Stimulated activated CD4-positive, alpha-beta T cell treated with anti-CD3 and anti-CD28 coated beads, TNF-alpha, amount 100 ng/mL, for 24 hours (primary cell): Measurements from ENCODE around the gene REEP1.

ENCODE experiments used
- DNase-seq, 3 experiments: peaks; one replicate each; pipeline ENCODE4 v3.0.0-alpha.2; 2020; ENCODE audit warnings: low read depth in 3 of 3

Gene REEP1

GRCh38 chr2:86337244-86337835, at the start of gene REEP1:
TSS of gene REEP1 (minus strand) at chr2:86337626. CDS start at chr2:86337510, 116 bp downstream.
- DNase-seq = peak in 1 of 3 experiments; percentile 26

- no peak for DNase-seq
Observed at GRCh38 chr2:86383844-86384243, 46.4 kb upstream of the REEP1 start.

DNA sequence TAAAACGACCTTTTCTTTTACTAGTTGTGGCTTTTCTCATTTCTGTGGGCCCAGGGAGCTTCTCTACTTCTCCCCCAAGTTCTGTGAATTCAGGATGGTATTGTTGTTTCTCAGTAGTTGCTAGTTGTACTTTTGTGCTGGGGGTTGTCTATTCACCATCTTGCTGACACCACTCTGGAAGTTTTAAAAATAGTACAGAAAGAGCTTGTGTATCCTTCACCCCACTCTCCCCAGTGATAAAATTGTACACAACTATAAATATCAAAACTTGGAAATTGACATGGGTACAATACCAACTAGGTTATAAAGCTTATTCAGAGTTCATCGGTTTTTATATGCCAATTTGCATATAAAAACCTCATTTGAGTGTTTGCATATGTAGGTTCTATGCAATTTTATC, 45.3 kb upstream of the REEP1 start:
- DNase-seq = no peak

GRCh38 chr2:86382108-86382507, 44.7 kb upstream of the REEP1 start:
- no peak for DNase-seq

DNA sequence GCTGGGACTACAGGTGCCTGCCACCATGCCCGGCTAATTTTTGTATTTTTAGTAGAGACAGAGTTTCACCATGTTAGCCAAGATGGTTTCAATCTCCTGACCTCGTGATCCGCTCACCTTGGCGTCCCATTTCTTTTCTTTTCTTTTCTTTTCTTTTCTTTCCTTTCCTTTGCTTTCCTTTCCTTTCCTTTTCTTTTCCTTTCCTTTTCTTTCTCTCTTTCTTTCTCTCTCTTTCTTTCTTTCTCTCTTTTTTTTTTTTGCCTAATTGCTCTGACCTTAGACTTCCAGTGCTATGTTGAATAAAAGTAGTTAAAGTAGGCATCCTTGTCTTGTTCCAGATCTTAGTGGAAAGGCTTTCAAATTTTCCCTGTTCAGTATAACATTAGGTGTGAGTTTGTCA, 41.0 kb upstream of the REEP1 start:
- DNase-seq = no peak

GRCh38 chr2:86375623-86376022, 38.2 kb upstream of the REEP1 start:
- no peak for DNase-seq

GRCh38 chr2:86372641-86373502, 35.4 kb upstream of the REEP1 start:
- DNase-seq = no peak

GRCh38 chr2:86372133-86372532, 34.7 kb upstream of the REEP1 start:
- no peak for DNase-seq

DNA sequence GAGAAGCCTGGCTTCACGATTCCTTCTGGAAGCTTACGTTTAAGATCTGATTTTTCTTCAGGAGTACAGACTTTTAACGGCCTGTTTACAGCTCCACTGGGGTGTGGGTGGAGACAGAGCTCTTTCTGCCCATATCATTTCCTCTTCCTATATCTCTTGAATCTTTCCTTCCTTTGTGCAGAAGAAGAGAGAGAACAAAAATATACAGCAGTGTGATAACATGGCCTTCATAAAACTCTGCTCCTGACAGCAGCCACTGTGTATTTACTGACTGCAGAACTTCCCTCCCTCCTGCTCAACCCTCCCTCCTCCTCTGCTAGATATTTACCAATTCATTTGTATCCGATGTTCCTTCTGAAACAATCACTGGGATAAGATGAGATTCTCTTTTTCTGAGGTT, 34.1 kb upstream of the REEP1 start:
- no peak for DNase-seq

GRCh38 chr2:86370579-86370978, 33.2 kb upstream of the REEP1 start:
- no peak for DNase-seq

- DNase-seq = peak in 1 of 3 experiments; percentile 30
Observed at GRCh38 chr2:86368161-86368824, 30.9 kb upstream of the REEP1 start.

GRCh38 chr2:86367499-86367777, 30.0 kb upstream of the REEP1 start:
- DNase-seq = no peak

GRCh38 chr2:86366651-86367498, 29.4 kb upstream of the REEP1 start:
- no peak for DNase-seq

DNA sequence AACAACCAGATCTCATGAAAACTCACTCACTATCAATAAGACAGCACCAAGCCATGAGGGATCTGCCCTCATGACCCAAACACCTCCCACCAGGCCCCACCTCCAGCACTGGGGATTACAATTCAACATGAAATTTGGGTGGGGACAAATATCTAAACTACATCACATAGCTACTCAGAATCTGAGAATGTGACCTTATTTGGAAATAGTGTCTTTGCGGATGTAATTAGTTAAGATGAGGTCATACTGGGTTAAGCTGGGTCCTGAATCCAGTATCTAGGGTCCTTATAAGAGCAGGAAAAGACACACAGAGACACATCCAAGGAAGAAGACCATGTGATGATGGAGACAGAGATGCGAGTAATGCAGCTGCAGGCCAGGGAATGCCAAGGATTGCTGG, 27.5 kb upstream of the REEP1 start:
- no peak for DNase-seq

GRCh38 chr2:86360776-86361175, 23.4 kb upstream of the REEP1 start:
- no peak for DNase-seq

GRCh38 chr2:86358957-86359356, 21.5 kb upstream of the REEP1 start:
- no peak for DNase-seq

DNA sequence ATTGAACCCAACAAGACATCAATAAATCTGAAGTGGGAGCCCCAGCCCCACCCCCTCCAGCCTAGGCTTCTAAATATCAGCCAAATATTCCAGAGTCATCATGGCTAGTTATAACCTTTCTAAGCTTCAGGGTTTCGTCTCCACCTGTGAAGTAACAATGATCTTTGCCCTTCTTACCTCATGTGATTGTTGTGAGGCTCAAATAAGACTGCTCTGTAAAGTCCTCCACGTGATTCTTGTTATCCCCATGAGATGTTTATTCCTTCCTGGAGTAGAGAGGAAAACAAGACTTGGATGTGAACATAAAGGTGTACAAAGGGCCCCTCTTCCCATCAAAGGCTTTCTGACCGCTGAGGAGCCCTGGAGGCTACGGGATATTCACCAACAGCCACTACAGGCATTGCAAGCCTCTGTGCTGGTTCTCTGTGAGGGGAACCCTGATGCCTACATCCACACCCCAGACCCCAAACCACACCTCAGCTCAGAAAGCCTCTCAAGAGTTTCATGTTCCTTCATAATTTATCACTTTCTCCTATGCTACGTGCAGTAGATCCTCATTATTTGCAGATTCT, 20.1 kb upstream of the REEP1 start:
- no peak for DNase-seq

DNA sequence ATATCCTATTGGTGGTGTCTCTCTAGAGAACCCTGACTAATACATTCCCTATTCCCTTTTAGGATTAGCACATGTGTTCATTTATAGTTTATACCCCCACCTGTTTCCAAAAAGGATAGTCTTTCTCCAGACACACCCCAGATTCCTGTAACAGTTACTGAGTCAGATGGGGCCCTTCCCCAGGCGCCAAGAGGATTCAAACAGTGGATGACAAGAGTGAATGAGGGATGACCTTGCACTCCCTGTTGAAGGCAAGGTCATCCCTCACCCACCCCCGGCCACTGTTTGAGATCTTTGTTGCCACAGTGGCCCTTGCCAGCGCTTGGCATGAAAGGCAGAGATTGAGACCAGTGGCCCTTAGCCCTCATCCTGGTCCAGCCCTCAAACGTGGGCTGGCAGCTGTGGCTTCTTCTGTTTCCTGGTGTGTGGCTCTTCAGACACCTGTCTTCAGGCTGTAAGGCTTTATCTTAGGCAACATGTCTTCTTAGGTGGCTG, 15.3 kb upstream of the REEP1 start:
- DNase-seq = no peak

- no peak for DNase-seq
Observed at GRCh38 chr2:86352137-86352726, 14.8 kb upstream of the REEP1 start.

GRCh38 chr2:86350751-86351150, 13.3 kb upstream of the REEP1 start:
- no peak for DNase-seq

DNA sequence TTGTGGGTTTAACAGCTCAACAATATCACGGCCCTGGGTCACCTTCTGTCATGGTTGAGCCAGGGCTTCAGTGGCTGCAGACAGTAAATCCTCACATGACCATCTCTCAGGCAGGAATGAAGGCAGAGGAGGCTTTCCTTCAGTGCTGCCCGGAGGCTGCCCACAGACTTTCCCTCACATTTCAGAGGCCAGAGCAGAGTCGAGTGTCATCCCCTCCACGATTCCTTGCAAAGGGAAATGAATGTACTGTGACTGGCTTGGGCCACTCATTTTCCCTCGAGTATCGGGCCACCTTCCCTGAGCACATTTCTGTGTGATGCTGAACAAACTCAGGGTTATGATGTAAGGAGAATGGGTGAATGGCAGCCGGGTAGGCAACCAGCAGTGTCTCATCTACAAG, 10.0 kb upstream of the REEP1 start:
- DNase-seq = no peak
